ENCODE measurements around the gene MAZ. TPM values are rescaled to one million over a fixed set of nuclear protein-coding genes. Genes with fewer than 3 reads are reported as not detected.

The MAZ gene
- total and polyA plus RNA-seq, 2 of the 13 experiments (the other 11 are each of a cell fraction or from before 2014, with no cell fraction given): 203 to 277 TPM

- TF ChIP-seq, protein P1, sequence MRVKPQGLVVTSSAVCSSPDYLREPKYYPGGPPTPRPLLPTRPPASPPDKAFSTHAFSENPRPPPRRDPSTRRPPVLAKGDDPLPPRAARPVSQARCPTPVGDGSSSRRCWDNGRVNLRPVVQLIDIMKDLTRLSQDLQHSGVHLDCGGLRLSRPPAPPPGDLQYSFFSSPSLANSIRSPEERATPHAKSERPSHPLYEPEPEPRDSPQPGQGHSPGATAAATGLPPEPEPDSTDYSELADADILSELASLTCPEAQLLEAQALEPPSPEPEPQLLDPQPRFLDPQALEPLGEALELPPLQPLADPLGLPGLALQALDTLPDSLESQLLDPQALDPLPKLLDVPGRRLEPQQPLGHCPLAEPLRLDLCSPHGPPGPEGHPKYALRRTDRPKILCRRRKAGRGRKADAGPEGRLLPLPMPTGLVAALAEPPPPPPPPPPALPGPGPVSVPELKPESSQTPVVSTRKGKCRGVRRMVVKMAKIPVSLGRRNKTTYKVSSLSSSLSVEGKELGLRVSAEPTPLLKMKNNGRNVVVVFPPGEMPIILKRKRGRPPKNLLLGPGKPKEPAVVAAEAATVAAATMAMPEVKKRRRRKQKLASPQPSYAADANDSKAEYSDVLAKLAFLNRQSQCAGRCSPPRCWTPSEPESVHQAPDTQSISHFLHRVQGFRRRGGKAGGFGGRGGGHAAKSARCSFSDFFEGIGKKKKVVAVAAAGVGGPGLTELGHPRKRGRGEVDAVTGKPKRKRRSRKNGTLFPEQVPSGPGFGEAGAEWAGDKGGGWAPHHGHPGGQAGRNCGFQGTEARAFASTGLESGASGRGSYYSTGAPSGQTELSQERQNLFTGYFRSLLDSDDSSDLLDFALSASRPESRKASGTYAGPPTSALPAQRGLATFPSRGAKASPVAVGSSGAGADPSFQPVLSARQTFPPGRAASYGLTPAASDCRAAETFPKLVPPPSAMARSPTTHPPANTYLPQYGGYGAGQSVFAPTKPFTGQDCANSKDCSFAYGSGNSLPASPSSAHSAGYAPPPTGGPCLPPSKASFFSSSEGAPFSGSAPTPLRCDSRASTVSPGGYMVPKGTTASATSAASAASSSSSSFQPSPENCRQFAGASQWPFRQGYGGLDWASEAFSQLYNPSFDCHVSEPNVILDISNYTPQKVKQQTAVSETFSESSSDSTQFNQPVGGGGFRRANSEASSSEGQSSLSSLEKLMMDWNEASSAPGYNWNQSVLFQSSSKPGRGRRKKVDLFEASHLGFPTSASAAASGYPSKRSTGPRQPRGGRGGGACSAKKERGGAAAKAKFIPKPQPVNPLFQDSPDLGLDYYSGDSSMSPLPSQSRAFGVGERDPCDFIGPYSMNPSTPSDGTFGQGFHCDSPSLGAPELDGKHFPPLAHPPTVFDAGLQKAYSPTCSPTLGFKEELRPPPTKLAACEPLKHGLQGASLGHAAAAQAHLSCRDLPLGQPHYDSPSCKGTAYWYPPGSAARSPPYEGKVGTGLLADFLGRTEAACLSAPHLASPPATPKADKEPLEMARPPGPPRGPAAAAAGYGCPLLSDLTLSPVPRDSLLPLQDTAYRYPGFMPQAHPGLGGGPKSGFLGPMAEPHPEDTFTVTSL (CRISPR knock-in tag; IDR thresholded peaks at IDR 0.05; ENCODE audit: borderline replicate concordance): no peak
- TF ChIP-seq ZNF367 (CRISPR knock-in tag; IDR thresholded peaks at IDR 0.05; ENCODE audit: borderline replicate concordance) (no peak), MLLT10 (CRISPR knock-in tag; IDR thresholded peaks at IDR 0.05) (no peak), ELF4 (CRISPR knock-in tag; IDR thresholded peaks at IDR 0.05; ENCODE audit: borderline replicate concordance) (no peak), BRD4 (CRISPR knock-in tag; IDR thresholded peaks at IDR 0.05) (0 out of 2 replicates have a peak, but pooled peaks have one; percentile 24), HNRNPH1 (optimal IDR thresholded peaks at IDR 0.05; ENCODE audit: low read depth, low read length) (no peak), ZSCAN30 (CRISPR knock-in tag; IDR thresholded peaks at IDR 0.05) (no peak), HINFP (CRISPR knock-in tag; IDR thresholded peaks at IDR 0.05; ENCODE audit: low read depth) (peak; percentile 34; the same call in 1 of the 2 replicates), ZBTB49 (CRISPR knock-in tag; IDR thresholded peaks at IDR 0.05; ENCODE audit: borderline replicate concordance) (peak; percentile 43; the same call in 1 of the 2 replicates), ZNF781 (CRISPR knock-in tag; IDR thresholded peaks at IDR 0.05; ENCODE audit: borderline replicate concordance, not compliant biosample characterization) (no peak), ZNF777 (CRISPR knock-in tag; IDR thresholded peaks at IDR 0.05) (peak; percentile 60; the same call in 1 of the 2 replicates)
- TF ChIP-seq, protein P2, sequence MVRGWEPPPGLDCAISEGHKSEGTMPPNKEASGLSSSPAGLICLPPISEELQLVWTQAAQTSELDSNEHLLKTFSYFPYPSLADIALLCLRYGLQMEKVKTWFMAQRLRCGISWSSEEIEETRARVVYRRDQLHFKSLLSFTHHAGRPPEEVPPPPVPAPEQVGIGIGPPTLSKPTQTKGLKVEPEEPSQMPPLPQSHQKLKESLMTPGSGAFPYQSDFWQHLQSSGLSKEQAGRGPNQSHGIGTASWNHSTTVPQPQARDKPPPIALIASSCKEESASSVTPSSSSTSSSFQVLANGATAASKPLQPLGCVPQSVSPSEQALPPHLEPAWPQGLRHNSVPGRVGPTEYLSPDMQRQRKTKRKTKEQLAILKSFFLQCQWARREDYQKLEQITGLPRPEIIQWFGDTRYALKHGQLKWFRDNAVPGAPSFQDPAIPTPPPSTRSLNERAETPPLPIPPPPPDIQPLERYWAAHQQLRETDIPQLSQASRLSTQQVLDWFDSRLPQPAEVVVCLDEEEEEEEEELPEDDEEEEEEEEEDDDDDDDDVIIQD (CRISPR knock-in tag; IDR thresholded peaks at IDR 0.05; ENCODE audit: low read depth): 0 out of 2 replicates have a peak, but pooled peaks have one; percentile 48
- TF ChIP-seq, protein P3, sequence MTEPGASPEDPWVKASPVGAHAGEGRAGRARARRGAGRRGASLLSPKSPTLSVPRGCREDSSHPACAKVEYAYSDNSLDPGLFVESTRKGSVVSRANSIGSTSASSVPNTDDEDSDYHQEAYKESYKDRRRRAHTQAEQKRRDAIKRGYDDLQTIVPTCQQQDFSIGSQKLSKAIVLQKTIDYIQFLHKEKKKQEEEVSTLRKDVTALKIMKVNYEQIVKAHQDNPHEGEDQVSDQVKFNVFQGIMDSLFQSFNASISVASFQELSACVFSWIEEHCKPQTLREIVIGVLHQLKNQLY (CRISPR knock-in tag; IDR thresholded peaks at IDR 0.05): peak; percentile 36; the same call in 1 of the 2 replicates
Observed at GRCh38 chr16:29784901-29785500, 21.3 kb upstream of the MAZ start (continued).

All from HepG2 (cell line).